HepG2 (cell line): ENCODE results near the gene ATAD3A. TPM values are rescaled to one million over a fixed set of nuclear protein-coding genes. Genes with fewer than 3 reads are reported as not detected.
A peak's percentile ranks its signal among the peaks of the same experiment; 100 is the strongest.

Experiments
- FLYWCH1 ChIP-seq: sonication (generic); formaldehyde crosslinking; IDR thresholded peaks from 2 replicates; pipeline ENCODE4 v1.8.1; 2023; ENCODE audit warnings: mild to moderate bottlenecking, missing genetic modification reagents
- GATAD2A ChIP-seq: IDR thresholded peaks from 2 replicates; pipeline ENCODE4 v1.6.1; 2016
- IRF9 ChIP-seq: sonication (generic); formaldehyde crosslinking; IDR thresholded peaks from 2 replicates; pipeline ENCODE4 v1.8.0; 2022; ENCODE audit warnings: missing genetic modification reagents, mild to moderate bottlenecking, borderline replicate concordance
- JUN ChIP-seq: sonication (generic); formaldehyde crosslinking; IDR thresholded peaks from 2 replicates; pipeline ENCODE4 v1.4.0; 2020; ENCODE audit warnings: mild to moderate bottlenecking, missing genetic modification reagents
- MXD3 ChIP-seq: IDR thresholded peaks from 2 replicates; pipeline ENCODE4 v1.6.1; 2016; ENCODE audit warnings: mild to moderate bottlenecking, missing biosample characterization, missing genetic modification reagents
- NCOA1 ChIP-seq: sonication (generic); formaldehyde crosslinking; IDR thresholded peaks from 2 replicates; pipeline ENCODE4 v1.9.0; 2021; ENCODE audit warnings: missing genetic modification reagents
- SAP130 ChIP-seq: IDR thresholded peaks from 2 replicates; pipeline ENCODE4 v1.6.1; 2016; ENCODE audit warnings: low read depth
- SOX13 ChIP-seq, 3 experiments: fragments of 450-650 bp in 1 of 3; sonication (generic) in 1 of 3; formaldehyde crosslinking in 1 of 3; IDR thresholded peaks in 2 of 3; conservative IDR thresholded peaks in 1 of 3; 2 replicates each; pipeline versions ENCODE4 v1.5.0 to v1.6.1; 2016 to 2020; ENCODE audit warnings: antibody characterized with exemption in 1 of 3, mild to moderate bottlenecking in 1 of 3, missing compliant biosample characterization in 1 of 3, missing genetic modification reagents in 1 of 3, moderate library complexity in 1 of 3
- TARDBP ChIP-seq: sonication (generic); formaldehyde crosslinking; IDR thresholded peaks from 2 replicates; pipeline ENCODE4 v1.8.0; 2022; ENCODE audit warnings: mild to moderate bottlenecking, missing genetic modification reagents
- YEATS4 ChIP-seq: sonication (generic); formaldehyde crosslinking; IDR thresholded peaks from 2 replicates; pipeline ENCODE4 v1.4.0; 2020; ENCODE audit warnings: missing genetic modification reagents, borderline replicate concordance
- ZBTB14 ChIP-seq: sonication (generic); formaldehyde crosslinking; IDR thresholded peaks from 2 replicates; pipeline ENCODE4 v1.4.0; 2020; ENCODE audit warnings: missing genetic modification reagents
- ZBTB40 ChIP-seq, 2 experiments: fragments of 450-650 bp in 1 of 2; sonication (generic) in 1 of 2; formaldehyde crosslinking in 1 of 2; IDR thresholded peaks; 2 replicates each; pipeline versions ENCODE4 v1.6.1 to v1.8.0; 2016 to 2022; ENCODE audit warnings: antibody characterized with exemption in 1 of 2, mild to moderate bottlenecking in 1 of 2, missing genetic modification reagents in 1 of 2
- ZNF547 ChIP-seq: sonication (generic); formaldehyde crosslinking; IDR thresholded peaks from 2 replicates; pipeline ENCODE4 v1.5.1; 2020; ENCODE audit warnings: mild to moderate bottlenecking, missing genetic modification reagents
- ZNF749 ChIP-seq: sonication (generic); formaldehyde crosslinking; IDR thresholded peaks from 2 replicates; pipeline ENCODE4 v1.8.0; 2022; ENCODE audit warnings: mild to moderate bottlenecking, missing genetic modification reagents, moderate library complexity, borderline replicate concordance
- ZNF816 ChIP-seq: sonication (generic); formaldehyde crosslinking; IDR thresholded peaks from 2 replicates; pipeline ENCODE4 v1.8.0; 2022; ENCODE audit warnings: missing genetic modification reagents, mild to moderate bottlenecking, borderline replicate concordance
- ZSCAN9 ChIP-seq: IDR thresholded peaks from 2 replicates; pipeline ENCODE4 v1.6.1; 2016; ENCODE audit warnings: borderline replicate concordance
- polyA plus RNA-seq, 8 experiments: library from polyadenylated mRNA; depleted of rRNA in 3 of 8; stranded (reverse) in 7 of 8; unstranded in 1 of 8; fragments of >200 nt; fragmentation: Illumina TruSeq in 4 of 8; extraction: Trizol in 4 of 8; gene quantifications; 2 replicates each; pipeline versions ENCODE4 v1.2.1 to v1.2.3, GENCODE V29; 2011 to 2016; ENCODE audit warnings: low read depth in 4 of 8, missing spikeins in 1 of 8, mixed read lengths in 1 of 8; ENCODE audit not compliant: insufficient read depth in 1 of 8
- total RNA-seq, 5 experiments: library from RNA; depleted of rRNA; stranded (reverse); fragments of >200 nt; fragmentation: Illumina TruSeq; extraction: Trizol; gene quantifications; 2 replicates each; pipeline ENCODE4 v1.2.3, GENCODE V29; 2016; ENCODE audit warnings: low read depth in 1 of 5

ATAD3A gene
- total and polyA plus RNA-seq, 2 of the 13 experiments (the other 11 are each of a cell fraction or from before 2014, with no cell fraction given) = 10.6 to 49.0 TPM

DNA sequence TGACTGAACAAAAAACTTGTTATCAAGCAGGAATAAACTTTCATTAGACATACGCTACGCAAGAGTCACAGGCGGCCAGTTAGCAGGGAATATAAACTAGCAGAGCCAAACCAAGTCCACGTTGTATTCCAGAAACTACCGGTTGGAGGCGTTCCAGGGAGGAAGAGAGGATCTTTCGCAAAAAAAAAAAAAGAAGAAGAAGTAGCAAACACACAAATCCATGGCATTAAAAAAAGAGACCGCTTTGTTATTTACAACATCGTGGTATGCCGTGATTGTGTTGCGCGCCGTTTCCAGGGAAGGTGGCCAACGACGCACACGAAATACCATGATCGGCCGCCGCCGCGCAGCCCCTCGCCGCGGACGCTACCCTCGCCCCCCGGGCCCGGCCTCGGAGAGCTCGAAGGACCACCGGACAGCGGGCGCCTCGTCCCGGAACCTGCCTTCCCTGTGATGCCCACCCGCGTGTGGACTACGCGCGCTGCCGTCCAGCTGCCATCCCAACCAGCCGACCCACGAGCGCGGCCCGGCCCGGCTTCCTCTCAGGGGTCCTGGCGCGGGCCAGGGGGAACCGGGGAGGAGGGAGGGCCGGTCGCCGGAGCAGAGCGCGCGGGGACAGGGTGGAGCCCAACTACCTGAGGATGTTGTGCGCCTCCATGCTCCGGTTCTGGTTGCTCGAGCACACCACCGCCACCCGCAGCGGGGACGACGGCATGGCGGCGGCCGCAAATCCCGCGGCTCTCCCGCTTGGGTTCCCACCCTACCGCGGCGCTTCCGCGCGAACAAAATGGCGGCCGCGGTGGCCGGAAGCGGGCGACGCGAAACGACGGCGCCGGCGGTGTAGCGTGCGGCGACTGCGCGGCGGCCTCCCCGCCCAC, 62.1 kb downstream of the ATAD3A start (continued):
- no peak for TF ChIP-seq ZBTB40 (IDR thresholded peaks at IDR 0.05)
- TF ChIP-seq ZBTB40 (CRISPR knock-in tag; IDR thresholded peaks at IDR 0.05) = no peak; the same call in 1 of the 2 replicates
- TF ChIP-seq TARDBP (CRISPR knock-in tag) = no peak
- peak; percentile 10; the same call in 1 of the 2 replicates for TF ChIP-seq ZNF547
- TF ChIP-seq SOX13 (IDR thresholded peaks at IDR 0.05) = no peak
- TF ChIP-seq SOX13 (CRISPR knock-in tag; conservative IDR thresholded peaks at IDR 0.05 in 1 of 2, IDR thresholded peaks at IDR 0.05 in 1 of 2) = no peak
- TF ChIP-seq JUN (CRISPR knock-in tag) = no peak
- TF ChIP-seq NCOA1 (CRISPR knock-in tag) = no peak
- TF ChIP-seq FLYWCH1 = no peak
- peak; percentile 60 for TF ChIP-seq SAP130 (CRISPR knock-in tag)
- TF ChIP-seq ZNF816 (CRISPR knock-in tag) = 0 out of 2 replicates have a peak, but pooled peaks have one; percentile 50
- TF ChIP-seq ZBTB14 (CRISPR knock-in tag) = no peak
- TF ChIP-seq YEATS4 (CRISPR knock-in tag) = peak; percentile 60
- TF ChIP-seq IRF9 (CRISPR knock-in tag) = no peak
- TF ChIP-seq GATAD2A (CRISPR knock-in tag) = no peak
- no peak for TF ChIP-seq ZNF749 (CRISPR knock-in tag)
- TF ChIP-seq ZSCAN9 (CRISPR knock-in tag) = no peak
- no peak; the same call in 1 of the 2 replicates for TF ChIP-seq MXD3 (CRISPR knock-in tag)
